LNCaP clone FGC (cell line): ENCODE data around the gene POLA1.
A peak's percentile ranks its signal among the peaks of the same experiment; 100 is the strongest.

Source experiments
- DNase-seq: peaks from one replicate; pipeline ENCODE4 v3.0.0-alpha.2; 2011; ENCODE audit warnings: low read depth
- H3K4me3 ChIP-seq: 2 replicates; pipeline ENCODE4 v1.5.1; 2011; ENCODE audit warnings: mild to moderate bottlenecking, low read depth, low read length, control low read depth
- TF ChIP-seq, protein P1 (sequence below): IDR thresholded peaks from 2 replicates; pipeline ENCODE4 v1.5.1; 2012; ENCODE audit warnings: mild to moderate bottlenecking; ENCODE audit not compliant: control insufficient read depth, insufficient read depth; ENCODE audit errors: extremely low read depth

POLA1 gene

DNA sequence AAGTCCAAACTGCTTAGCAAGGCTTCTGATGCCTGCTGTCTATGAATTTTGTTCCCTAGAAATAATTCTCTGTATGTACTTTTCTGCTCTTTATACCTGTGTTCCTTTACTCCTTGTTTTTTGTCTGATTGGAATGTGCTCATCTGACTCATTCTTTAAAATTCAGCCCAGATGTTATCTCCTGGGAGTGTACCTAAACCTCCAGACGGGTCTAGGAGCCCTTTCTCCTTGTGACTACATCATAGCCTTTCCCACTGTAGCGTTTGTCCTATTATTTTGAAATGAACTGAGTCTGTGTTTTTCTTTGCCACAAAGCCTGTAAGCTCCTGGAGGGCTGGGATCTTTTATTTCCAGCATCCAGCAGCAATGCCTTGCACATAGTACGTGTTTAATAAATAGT lies 26.3 kb downstream of the POLA1 start:
- H3K4me3 ChIP-seq = no peak overlapping the region
- no peak for DNase-seq
- TF ChIP-seq, protein P1, sequence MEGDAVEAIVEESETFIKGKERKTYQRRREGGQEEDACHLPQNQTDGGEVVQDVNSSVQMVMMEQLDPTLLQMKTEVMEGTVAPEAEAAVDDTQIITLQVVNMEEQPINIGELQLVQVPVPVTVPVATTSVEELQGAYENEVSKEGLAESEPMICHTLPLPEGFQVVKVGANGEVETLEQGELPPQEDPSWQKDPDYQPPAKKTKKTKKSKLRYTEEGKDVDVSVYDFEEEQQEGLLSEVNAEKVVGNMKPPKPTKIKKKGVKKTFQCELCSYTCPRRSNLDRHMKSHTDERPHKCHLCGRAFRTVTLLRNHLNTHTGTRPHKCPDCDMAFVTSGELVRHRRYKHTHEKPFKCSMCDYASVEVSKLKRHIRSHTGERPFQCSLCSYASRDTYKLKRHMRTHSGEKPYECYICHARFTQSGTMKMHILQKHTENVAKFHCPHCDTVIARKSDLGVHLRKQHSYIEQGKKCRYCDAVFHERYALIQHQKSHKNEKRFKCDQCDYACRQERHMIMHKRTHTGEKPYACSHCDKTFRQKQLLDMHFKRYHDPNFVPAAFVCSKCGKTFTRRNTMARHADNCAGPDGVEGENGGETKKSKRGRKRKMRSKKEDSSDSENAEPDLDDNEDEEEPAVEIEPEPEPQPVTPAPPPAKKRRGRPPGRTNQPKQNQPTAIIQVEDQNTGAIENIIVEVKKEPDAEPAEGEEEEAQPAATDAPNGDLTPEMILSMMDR = no peak

DNA sequence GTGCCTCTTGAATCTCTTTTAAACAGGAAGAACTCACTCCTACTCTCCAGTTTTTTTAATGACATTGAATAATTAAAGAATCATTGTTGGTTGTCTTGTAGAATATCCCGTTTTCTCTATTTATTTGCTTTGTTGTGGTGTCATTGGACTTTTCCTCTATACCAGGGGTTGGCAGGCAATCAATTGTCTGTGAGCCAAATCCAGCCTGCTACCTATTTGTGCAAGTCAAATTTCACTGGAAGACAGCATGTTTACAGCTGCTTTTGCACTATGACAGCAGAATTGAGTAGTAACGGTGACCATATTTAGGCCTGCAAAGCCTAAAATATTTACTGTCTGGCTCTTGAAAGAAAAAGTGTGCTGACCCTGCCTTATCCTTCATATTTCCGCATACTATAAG lies 34.8 kb downstream of the POLA1 start:
- TF ChIP-seq, protein P1 = no peak
- DNase-seq = peak; percentile 67
- H3K4me3 ChIP-seq = no peak overlapping the region

DNA sequence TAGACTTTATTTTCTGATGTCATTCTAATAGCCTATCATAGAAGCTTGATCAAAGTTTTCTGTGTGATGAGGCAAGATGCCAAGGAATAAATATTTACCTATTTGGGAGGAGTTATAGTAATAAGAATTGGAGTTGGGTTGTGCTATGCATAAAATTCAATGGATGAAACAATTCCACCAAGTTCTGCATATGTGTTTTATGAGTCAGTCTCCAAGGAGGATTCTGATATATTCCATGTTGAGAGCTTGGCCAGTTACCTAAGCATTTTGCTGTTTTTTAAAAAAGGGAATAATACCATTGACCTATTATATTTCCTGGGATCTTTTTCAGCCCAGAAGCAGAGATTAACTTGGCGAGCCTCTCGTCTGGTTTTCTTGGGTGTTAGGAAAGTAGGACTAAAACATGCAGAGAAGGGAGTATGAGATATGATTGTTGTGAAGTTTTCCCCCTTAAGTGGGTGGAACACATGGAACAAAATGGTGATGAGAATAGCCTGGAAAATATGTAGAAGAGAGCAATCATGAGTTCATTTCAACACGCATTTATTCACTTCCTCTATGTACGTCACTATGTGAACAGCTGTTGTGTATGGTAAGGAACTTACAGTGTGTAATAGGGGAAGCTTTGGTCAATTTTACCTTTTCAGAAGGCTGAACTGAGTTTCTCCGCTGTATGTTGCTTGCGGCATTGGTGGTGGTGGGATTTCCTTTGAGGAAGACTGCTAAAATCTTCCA lies 39.2 kb downstream of the POLA1 start:
- no peak overlapping the region for H3K4me3 ChIP-seq
- TF ChIP-seq, protein P1 = no peak
- DNase-seq = peak; percentile 52

DNA sequence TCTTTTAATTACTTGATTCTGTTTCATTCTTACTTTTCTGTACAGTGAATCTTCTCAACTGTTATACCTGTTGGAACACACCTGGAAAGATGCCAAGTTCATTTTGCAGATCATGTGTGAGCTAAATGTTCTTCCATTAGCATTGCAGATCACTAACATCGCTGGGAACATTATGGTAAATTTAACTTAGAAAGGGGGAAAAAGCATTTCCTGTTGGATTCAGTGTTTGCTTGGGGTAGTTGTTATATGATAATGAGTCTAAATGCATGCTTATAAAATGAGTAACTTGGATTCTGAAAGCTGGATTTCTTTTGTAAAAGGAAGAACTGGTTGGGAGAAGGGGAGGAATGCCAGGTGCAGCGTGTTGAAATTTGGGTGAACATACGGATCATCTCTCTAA lies 47.6 kb downstream of the POLA1 start:
- DNase-seq = no peak
- TF ChIP-seq, protein P1 = no peak
- no peak overlapping the region for H3K4me3 ChIP-seq

DNA sequence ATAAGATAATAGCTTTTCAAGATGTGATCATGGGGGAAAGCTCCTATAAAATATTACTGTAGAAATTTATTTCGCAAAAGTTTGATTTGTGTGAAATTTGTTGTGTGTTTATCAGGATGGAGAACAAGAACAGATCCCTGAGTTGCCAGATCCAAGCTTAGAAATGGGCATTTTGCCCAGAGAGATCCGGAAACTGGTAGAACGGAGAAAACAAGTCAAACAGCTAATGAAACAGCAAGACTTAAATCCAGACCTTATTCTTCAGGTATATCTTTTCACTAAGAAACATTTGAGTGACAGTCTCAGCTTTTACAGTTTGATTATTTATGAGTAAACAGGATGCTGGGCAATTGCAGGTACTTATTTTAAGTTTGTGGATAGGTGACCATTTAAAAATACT lies 54.5 kb downstream of the POLA1 start:
- no peak overlapping the region for H3K4me3 ChIP-seq
- peak; percentile 64 for DNase-seq
- TF ChIP-seq, protein P1 = no peak

DNA sequence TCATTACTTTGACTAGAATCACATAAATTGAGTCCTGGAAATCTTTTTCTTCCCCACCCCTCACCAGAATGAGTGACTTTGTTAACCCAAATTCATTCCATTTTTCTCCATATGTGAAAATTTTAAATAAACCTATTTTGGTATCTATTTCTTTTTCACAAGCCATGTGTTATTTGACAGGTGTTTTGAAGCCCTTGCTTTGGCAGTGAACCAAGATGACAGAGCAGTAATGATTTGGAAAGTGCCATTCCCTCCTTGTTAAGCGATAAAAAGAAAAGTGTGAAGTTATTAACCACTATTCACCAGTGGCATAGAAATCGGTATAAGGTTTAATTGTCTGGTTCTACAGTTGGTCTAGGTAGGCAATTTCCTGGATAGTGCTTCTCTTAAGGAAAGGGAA lies 66.1 kb downstream of the POLA1 start:
- no peak for DNase-seq
- TF ChIP-seq, protein P1 = no peak
- H3K4me3 ChIP-seq = no peak overlapping the region
